G401 (cell line): ENCODE measurements around the gene WDR45B. TPM values are rescaled to one million over a fixed set of nuclear protein-coding genes. Genes with fewer than 3 reads are reported as not detected.
"Not testable (repeated sequence)": the region's sequence is repeated elsewhere in the genome, so short reads cannot be mapped to it uniquely, and the experiment has no call there.

Experiments used
- DNase-seq: peaks from one replicate; pipeline ENCODE4 v3.0.0-alpha.2; 2015; ENCODE audit warnings: low spot score
- in situ Hi-C: cut with HindIII; loops from 2 replicates; pipeline ENCODE4 v1.10.0; 2016; ENCODE audit warnings: low sequenced_read_pairs, mixed read lengths
- total RNA-seq: library from RNA; depleted of rRNA; stranded (reverse); fragments of >200 nt; shearing (Covaris generic); gene quantifications from 2 replicates; pipeline ENCODE4 v1.2.3, GENCODE V29; 2014

Gene WDR45B
- total RNA-seq, 1 experiment from 2014 or later: 109 TPM

GRCh38 chr17:82593590-82594087 is 54.6 kb downstream of the WDR45B start:
- DNase-seq: no peak
- in situ Hi-C loops: no loop called here

GRCh38 chr17:82592767-82593589 is 55.3 kb downstream of the WDR45B start:
- DNase-seq: peak; percentile 92
- in situ Hi-C loops: no loop called here

GRCh38 chr17:82592289-82592766 is 55.9 kb downstream of the WDR45B start:
- in situ Hi-C loops: no loop called here
- DNase-seq: no peak

GRCh38 chr17:82590881-82591539 is 57.2 kb downstream of the WDR45B start:
- in situ Hi-C loops: no loop called here
- peak; percentile 21 for DNase-seq

GRCh38 chr17:82590216-82590615 is 58.0 kb downstream of the WDR45B start:
- peak; percentile 23 for DNase-seq
- in situ Hi-C loops: no loop called here

- DNase-seq: no peak
- in situ Hi-C loops: no loop called here
These were observed 58.4 kb downstream of the WDR45B start for GRCh38 chr17:82589851-82590180.

GRCh38 chr17:82588266-82589175 is 59.7 kb downstream of the WDR45B start:
- in situ Hi-C loops: no loop called here
- no peak for DNase-seq

GRCh38 chr17:82587234-82588086 is 60.8 kb downstream of the WDR45B start:
- DNase-seq: peak; percentile 73
- in situ Hi-C loops: no loop called here

GRCh38 chr17:82586576-82587233 is 61.5 kb downstream of the WDR45B start:
- in situ Hi-C loops: no loop called here
- no peak for DNase-seq

GRCh38 chr17:82585935-82586575 is 62.2 kb downstream of the WDR45B start:
- in situ Hi-C loops, DNase-seq: not testable (repeated sequence)

GRCh38 chr17:82583720-82584234 is 64.5 kb downstream of the WDR45B start:
- in situ Hi-C loops: no loop called here
- no peak for DNase-seq

GRCh38 chr17:82582709-82583108 is 65.5 kb downstream of the WDR45B start:
- no peak for DNase-seq
- in situ Hi-C loops: no loop called here

GRCh38 chr17:82582213-82582612 is 66.0 kb downstream of the WDR45B start:
- DNase-seq: no peak
- in situ Hi-C loops: no loop called here

- in situ Hi-C loops, DNase-seq: not testable (repeated sequence)
These were observed 68.3 kb downstream of the WDR45B start for GRCh38 chr17:82579969-82580368.

GRCh38 chr17:82577300-82577699 is 70.9 kb downstream of the WDR45B start:
- in situ Hi-C loops: no loop called here
- no peak for DNase-seq

- in situ Hi-C loops, DNase-seq: not testable (repeated sequence)
These were observed 72.5 kb downstream of the WDR45B start for GRCh38 chr17:82575581-82576221.

GRCh38 chr17:82574041-82574440 is 74.2 kb downstream of the WDR45B start:
- in situ Hi-C loops: no loop called here
- DNase-seq: no peak
